HG03025 (cell line): ENCODE results near the gene ALX4.

Source experiments
- ATAC-seq: cut with Tn5 transposase; IDR thresholded peaks from one replicate; pipeline ENCODE4 v1.9.1; 2021; ENCODE audit warnings: mild to moderate bottlenecking, moderate library complexity; ENCODE audit not compliant: unreplicated experiment, low FRiP score

The ALX4 gene

GRCh38 chr11:44219830-44220796 lies 89.8 kb downstream of the ALX4 start:
- ATAC-seq: no peak

- no peak for ATAC-seq
Measured at GRCh38 chr11:44217432-44217831, 92.5 kb downstream of the ALX4 start.

GRCh38 chr11:44213148-44213547 lies 96.8 kb downstream of the ALX4 start:
- no peak for ATAC-seq

GRCh38 chr11:44212128-44212527 lies 97.8 kb downstream of the ALX4 start:
- no peak for ATAC-seq
